Brain microvascular endothelial cell (primary cell): Measurements from ENCODE around the gene SDSL.

ENCODE experiments used
- DNase-seq: peaks from one replicate; pipeline ENCODE4 v3.0.0-alpha.2; 2020
- H3K27ac ChIP-seq: fragments of 250-450 bp; sonication (Bioruptor Pico); 2 replicates; pipeline ENCODE4 v1.5.1; 2020; ENCODE audit warnings: mild to moderate bottlenecking, moderate library complexity
- H3K27me3 ChIP-seq: fragments of 250-450 bp; sonication (Bioruptor Pico); replicated peaks from 2 replicates; pipeline ENCODE4 v1.5.1; 2020; ENCODE audit warnings: mild to moderate bottlenecking
- H3K36me3 ChIP-seq: fragments of 250-450 bp; sonication (Bioruptor Pico); replicated peaks from 2 replicates; pipeline ENCODE4 v1.5.1; 2020; ENCODE audit warnings: mild to moderate bottlenecking
- H3K4me3 ChIP-seq: 2 replicates; pipeline ENCODE4 v1.5.1; 2011; ENCODE audit warnings: low read depth, mild to moderate bottlenecking, control low read depth, low read length, moderate library complexity
- in situ Hi-C: cut with HindIII; loops from 2 replicates; pipeline ENCODE4 v1.10.0; 2017; ENCODE audit warnings: low sequenced_read_pairs, low pct_ligation_motif_present
- TF ChIP-seq, protein P1 (sequence below): IDR thresholded peaks from 2 replicates; pipeline ENCODE4 v1.5.1; 2011; ENCODE audit warnings: low read depth, mild to moderate bottlenecking, moderate library complexity, low read length, control low read depth, inconsistent platforms; ENCODE audit errors: missing control alignments

Gene SDSL

DNA sequence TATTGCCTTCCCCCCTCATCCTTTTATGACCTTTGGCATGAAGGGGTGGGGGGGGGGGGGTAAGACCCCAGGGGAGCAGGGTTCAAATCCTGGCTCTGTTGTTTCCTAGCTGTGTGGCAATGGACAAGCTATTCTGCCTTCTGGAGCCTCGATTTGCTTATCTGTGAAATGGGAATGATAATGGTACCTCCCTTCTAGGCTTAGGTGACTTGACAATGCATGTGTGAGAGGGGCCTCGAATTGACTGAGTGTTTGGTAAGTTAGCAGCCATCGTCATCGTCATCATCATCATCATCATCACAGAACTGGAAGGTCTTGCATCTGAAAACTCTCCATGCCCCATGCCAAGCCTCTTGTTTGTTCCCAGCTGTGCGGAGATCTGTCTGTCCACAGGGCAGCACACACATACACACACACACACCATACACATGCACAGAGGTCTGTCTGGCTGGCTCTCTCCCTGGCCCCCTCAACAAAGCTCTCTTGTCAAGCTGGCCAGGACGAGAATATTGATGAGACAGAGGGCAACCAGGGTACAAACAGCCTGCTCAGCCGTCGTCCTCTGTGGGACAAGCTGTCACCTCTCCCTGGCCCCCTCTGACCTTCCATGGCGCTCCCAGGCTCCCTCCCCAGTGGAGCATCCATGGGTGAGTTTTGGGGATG, 12.6 kb upstream of the SDSL start:
- in situ Hi-C loops: no loop called here
- Histone ChIP-seq H3K27ac (no peak overlapping the region), H3K27me3 (no peaks in the 10 kb centered on the region), H3K36me3 (no peaks in the 10 kb centered on the region), H3K4me3 (no peak overlapping the region)
- no peak for DNase-seq
- TF ChIP-seq, protein P1, sequence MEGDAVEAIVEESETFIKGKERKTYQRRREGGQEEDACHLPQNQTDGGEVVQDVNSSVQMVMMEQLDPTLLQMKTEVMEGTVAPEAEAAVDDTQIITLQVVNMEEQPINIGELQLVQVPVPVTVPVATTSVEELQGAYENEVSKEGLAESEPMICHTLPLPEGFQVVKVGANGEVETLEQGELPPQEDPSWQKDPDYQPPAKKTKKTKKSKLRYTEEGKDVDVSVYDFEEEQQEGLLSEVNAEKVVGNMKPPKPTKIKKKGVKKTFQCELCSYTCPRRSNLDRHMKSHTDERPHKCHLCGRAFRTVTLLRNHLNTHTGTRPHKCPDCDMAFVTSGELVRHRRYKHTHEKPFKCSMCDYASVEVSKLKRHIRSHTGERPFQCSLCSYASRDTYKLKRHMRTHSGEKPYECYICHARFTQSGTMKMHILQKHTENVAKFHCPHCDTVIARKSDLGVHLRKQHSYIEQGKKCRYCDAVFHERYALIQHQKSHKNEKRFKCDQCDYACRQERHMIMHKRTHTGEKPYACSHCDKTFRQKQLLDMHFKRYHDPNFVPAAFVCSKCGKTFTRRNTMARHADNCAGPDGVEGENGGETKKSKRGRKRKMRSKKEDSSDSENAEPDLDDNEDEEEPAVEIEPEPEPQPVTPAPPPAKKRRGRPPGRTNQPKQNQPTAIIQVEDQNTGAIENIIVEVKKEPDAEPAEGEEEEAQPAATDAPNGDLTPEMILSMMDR: no peak

DNA sequence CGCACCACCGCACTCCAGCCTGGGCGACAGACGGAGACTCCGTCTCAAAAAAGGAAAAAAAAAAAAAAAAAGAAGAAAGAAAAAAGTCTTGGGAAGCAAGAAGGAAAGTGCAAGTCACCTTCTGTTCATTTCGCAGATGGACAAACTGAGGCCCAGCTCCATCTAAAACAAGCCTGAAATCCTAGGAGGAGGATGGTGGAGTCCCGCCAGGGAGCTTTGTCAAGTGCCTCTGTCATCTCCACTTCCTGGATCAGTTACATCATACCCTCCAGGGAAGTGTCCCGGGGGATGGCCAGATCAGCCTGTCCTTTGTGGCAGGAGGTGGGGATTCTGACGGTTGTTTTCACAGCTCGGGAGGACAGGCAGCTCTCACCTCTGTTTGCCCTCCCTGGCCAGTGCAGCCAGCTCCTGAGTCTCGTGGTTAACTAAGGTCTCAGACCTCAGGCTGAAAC, 8.7 kb upstream of the SDSL start:
- TF ChIP-seq, protein P1: no peak
- Histone ChIP-seq H3K27ac (no peak overlapping the region), H3K4me3 (no peak overlapping the region), H3K27me3 (no peaks in the 10 kb centered on the region), H3K36me3 (no peaks in the 10 kb centered on the region)
- in situ Hi-C loops: no loop called here
- DNase-seq: peak; percentile 10

DNA sequence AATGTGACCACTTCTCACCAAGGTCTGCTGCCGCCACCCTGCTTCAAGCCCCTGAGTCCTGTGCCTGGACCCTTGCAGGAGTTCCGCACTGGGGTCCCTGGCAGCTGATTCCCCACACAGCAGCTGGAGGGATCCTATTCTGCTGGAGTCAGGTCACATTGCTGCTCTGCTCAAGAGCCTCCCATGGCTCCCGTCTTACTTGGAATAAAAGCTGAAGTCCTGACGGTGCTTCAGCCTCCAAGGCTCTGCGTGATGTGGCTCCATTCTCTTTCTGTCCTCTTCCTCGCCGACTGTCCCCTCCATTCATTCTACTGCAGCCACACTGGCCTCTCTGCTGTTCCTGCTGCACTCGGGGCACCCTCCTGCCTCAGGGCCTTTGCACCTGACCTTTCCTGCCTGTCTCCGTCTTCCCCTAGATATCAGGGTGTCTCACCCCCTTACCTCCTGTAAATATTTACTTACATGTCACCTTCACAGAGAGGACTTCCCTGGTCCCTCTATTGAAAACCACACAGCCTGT, 7.6 kb upstream of the SDSL start:
- Histone ChIP-seq H3K27me3 (no peaks in the 10 kb centered on the region), H3K36me3 (no peaks in the 10 kb centered on the region)
- TF ChIP-seq, protein P1: no peak

DNA sequence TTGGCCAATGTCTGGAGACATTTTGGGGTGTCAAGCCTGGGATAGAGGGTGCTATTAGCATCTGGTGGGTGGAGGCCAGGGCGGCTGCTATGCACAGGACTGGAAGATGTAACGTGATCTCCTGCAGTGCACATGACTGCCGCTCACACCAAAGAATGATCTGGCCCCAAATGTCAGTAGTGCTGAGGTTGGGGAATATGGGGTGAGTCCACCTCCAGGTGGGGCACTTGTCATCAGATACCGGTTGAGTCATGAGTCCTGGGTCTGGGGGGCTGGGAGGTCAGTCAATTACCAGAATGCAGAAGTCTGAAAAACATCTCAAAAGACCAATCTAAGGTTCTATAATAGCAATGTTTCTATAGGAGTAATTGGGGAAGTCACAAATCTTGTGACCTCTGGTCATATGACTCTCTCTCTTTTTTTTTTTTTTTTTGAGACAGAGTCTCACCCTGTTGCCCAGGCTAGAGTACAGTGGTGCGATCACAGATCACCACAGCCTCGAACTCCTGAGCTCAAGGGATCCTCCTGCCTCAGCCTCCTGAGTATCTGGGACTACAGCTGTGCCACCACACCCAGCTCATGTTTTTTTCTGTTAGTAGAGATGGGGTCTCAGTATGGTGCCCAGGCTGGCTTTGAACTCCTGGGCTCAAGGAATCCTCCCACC, 6.0 kb upstream of the SDSL start:
- TF ChIP-seq, protein P1: no peak
- in situ Hi-C loops: no loop called here
- Histone ChIP-seq H3K4me3 (no peak overlapping the region), H3K27ac (no peak overlapping the region), H3K27me3 (no peaks in the 10 kb centered on the region), H3K36me3 (no peaks in the 10 kb centered on the region)
- DNase-seq: no peak

More for the DNA sequence above, 7.6 kb upstream of the SDSL start:
- Histone ChIP-seq H3K27ac (no peak overlapping the region), H3K4me3 (no peak overlapping the region)
- in situ Hi-C loops: no loop called here
- no peak for DNase-seq

DNA sequence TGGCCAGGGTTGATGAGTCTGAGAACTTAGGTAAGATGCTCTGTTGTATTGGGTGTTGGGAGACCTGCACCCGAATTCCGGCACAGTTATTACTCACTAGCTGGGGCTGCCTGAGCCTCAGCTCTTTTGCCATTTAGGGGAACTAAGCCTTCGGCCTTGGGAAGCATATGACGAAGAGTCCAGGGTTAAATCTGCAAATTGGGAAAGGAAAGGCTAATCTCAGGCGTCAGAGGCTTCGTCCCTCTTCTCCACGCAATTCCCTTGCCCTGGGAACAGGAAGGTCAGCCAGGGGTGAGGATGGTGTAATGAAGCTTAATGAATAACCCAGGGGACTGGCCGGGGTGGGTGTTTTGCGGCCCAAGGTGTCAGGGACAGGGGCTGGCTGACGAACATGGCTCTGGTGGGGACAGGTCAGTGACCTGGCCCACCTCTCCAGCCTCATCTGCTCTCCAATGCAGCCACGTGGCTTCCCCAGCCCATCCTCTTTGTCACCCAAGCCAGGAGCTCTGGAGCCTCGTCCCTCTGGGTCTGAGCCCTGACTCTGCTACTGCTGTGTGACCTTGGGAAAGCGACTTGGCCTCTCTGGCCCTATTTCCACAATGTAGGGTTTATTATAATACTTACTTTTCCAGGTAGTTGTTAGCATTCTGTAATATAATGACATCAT, 3.8 kb upstream of the SDSL start:
- TF ChIP-seq, protein P1: no peak
- no peaks in the 10 kb centered on the region for H3K27me3 ChIP-seq
- H3K27ac ChIP-seq: no peak overlapping the region
- DNase-seq: no peak
- in situ Hi-C loops: no loop called here
- H3K36me3 ChIP-seq: no peaks in the 10 kb centered on the region
- no peak overlapping the region for H3K4me3 ChIP-seq
